DOHH2 (cell line): ENCODE results near the gene TOMM20L.

ENCODE experiments used
- H3F3A ChIP-seq: fragments of 200-600 bp; sonication (generic), shearing (Covaris generic); 2 replicates; pipeline ENCODE4 v1.6.0; 2016; ENCODE audit warnings: antibody characterized with exemption, mild to moderate bottlenecking; ENCODE audit not compliant: control insufficient read depth, insufficient read depth
- H3K27ac ChIP-seq: fragments of 200-600 bp; sonication (generic); 2 replicates; pipeline ENCODE4 v1.5.1; 2014; ENCODE audit warnings: low read depth, mild to moderate bottlenecking, low read length, moderate library complexity
- H3K27me3 ChIP-seq: fragments of 200-600 bp; sonication (generic); 2 replicates; pipeline ENCODE4 v1.6.1; 2014; ENCODE audit warnings: mild to moderate bottlenecking, low read length, mixed read lengths; ENCODE audit not compliant: control insufficient read depth
- H3K36me3 ChIP-seq: fragments of 200-600 bp; sonication (generic); 2 replicates; pipeline ENCODE4 v1.6.1; 2014; ENCODE audit warnings: mild to moderate bottlenecking, low read length, moderate library complexity, mixed read lengths; ENCODE audit not compliant: control insufficient read depth
- H3K4me1 ChIP-seq: fragments of 200-600 bp; sonication (generic); 2 replicates; pipeline ENCODE4 v1.6.1; 2014; ENCODE audit warnings: mild to moderate bottlenecking, low read length, mixed read lengths; ENCODE audit not compliant: control insufficient read depth
- H3K4me2 ChIP-seq: fragments of 200-600 bp; sonication (generic); 2 replicates; pipeline ENCODE4 v1.6.0; 2014; ENCODE audit warnings: mild to moderate bottlenecking, low read length, moderate library complexity
- H3K4me3 ChIP-seq: fragments of 200-600 bp; sonication (generic); 2 replicates; pipeline ENCODE4 v1.5.1; 2014; ENCODE audit warnings: mild to moderate bottlenecking, low read length, mixed read lengths
- H3K79me2 ChIP-seq: fragments of 200-600 bp; sonication (generic); 2 replicates; pipeline ENCODE4 v1.6.1; 2014; ENCODE audit warnings: mild to moderate bottlenecking, low read length, mixed read lengths; ENCODE audit not compliant: control insufficient read depth
- H3K9me2 ChIP-seq: fragments of 200-600 bp; sonication (generic); replicated peaks from 2 replicates; pipeline ENCODE4 v1.6.1; 2014; ENCODE audit warnings: mild to moderate bottlenecking, low read length, mixed read lengths; ENCODE audit not compliant: control insufficient read depth
- H3K9me3 ChIP-seq: fragments of 200-600 bp; sonication (generic); 2 replicates; pipeline ENCODE4 v1.6.1; 2014; ENCODE audit warnings: antibody characterized with exemption, low read length, mixed read lengths; ENCODE audit not compliant: control insufficient read depth, insufficient read depth
- H4K20me1 ChIP-seq: fragments of 200-600 bp; sonication (generic); 2 replicates; pipeline ENCODE4 v1.6.0; 2014; ENCODE audit warnings: low read depth, mild to moderate bottlenecking, antibody characterized with exemption, low read length, moderate library complexity; ENCODE audit not compliant: control insufficient read depth, insufficient read depth
- CTCF ChIP-seq: fragments of 200-600 bp; sonication (generic); IDR thresholded peaks from one replicate; pipeline ENCODE4 v1.5.1; 2014; ENCODE audit warnings: antibody characterized with exemption, mild to moderate bottlenecking, low read depth, low read length; ENCODE audit not compliant: poor library complexity, severe bottlenecking
- EZH2phosphoT487 ChIP-seq: fragments of 200-600 bp; sonication (generic); IDR thresholded peaks from 2 replicates; pipeline ENCODE4 v1.6.1; 2017; ENCODE audit warnings: borderline replicate concordance, mild to moderate bottlenecking, antibody characterized with exemption, low read length, moderate library complexity, mixed read lengths

Gene TOMM20L

GRCh38 chr14:58398895-58399294, 3.2 kb downstream of the TOMM20L start:
- H3K27ac ChIP-seq = no peak overlapping the region
- H3K79me2 ChIP-seq = no peaks in the 10 kb centered on the region
- H3K4me1 ChIP-seq = peaks cover 15% of the 10 kb centered on the region
- H4K20me1 ChIP-seq = no peaks in the 10 kb centered on the region
- no peaks in the 10 kb centered on the region for H3K9me3 ChIP-seq
- peaks cover 16% of the 10 kb centered on the region; the same call in 1 of the 2 replicates for H3F3A ChIP-seq
- H3K4me2 ChIP-seq = no peak overlapping the region
- no peaks in the 10 kb centered on the region for H3K27me3 ChIP-seq
- H3K4me3 ChIP-seq = no peak overlapping the region
- no peaks in the 10 kb centered on the region for H3K9me2 ChIP-seq
- TF ChIP-seq CTCF = no peak
- no peak for TF ChIP-seq EZH2phosphoT487
- no peaks in the 10 kb centered on the region for H3K36me3 ChIP-seq

- H3K27me3 ChIP-seq = no peaks in the 10 kb centered on the region
- peaks cover 5% of the 10 kb centered on the region for H3K4me1 ChIP-seq
Observed at GRCh38 chr14:58401587-58401986, 5.9 kb downstream of the TOMM20L start.

GRCh38 chr14:58408681-58409215, 13.0 kb downstream of the TOMM20L start:
- no peaks in the 10 kb centered on the region for H4K20me1 ChIP-seq
- H3K4me1 ChIP-seq = peaks cover 4% of the 10 kb centered on the region; the same call in 1 of the 2 replicates
- no peak overlapping the region for H3K4me3 ChIP-seq
- peaks cover 6% of the 10 kb centered on the region for H3K79me2 ChIP-seq
- H3K9me3 ChIP-seq = no peaks in the 10 kb centered on the region
- TF ChIP-seq EZH2phosphoT487 (no peak), CTCF (no peak)
- H3K9me2 ChIP-seq = no peaks in the 10 kb centered on the region
- no peak overlapping the region for H3K27ac ChIP-seq
- no peak overlapping the region for H3K4me2 ChIP-seq
- no peaks in the 10 kb centered on the region for H3F3A ChIP-seq
- peaks cover 58% of the 10 kb centered on the region for H3K36me3 ChIP-seq
- H3K27me3 ChIP-seq = no peaks in the 10 kb centered on the region

More at GRCh38 chr14:58401587-58401986, 5.9 kb downstream of the TOMM20L start:
- Histone ChIP-seq H3K9me3 (no peaks in the 10 kb centered on the region), H3F3A (peaks cover 16% of the 10 kb centered on the region; the same call in 1 of the 2 replicates), H3K36me3 (no peaks in the 10 kb centered on the region), H3K27ac (no peak overlapping the region), H4K20me1 (no peaks in the 10 kb centered on the region), H3K9me2 (no peaks in the 10 kb centered on the region), H3K4me3 (no peak overlapping the region), H3K4me2 (no peak overlapping the region), H3K79me2 (no peaks in the 10 kb centered on the region)
- TF ChIP-seq EZH2phosphoT487 = no peak
- peak; percentile 49 for TF ChIP-seq CTCF
